WERI-Rb-1 (cell line): Measurements from ENCODE around the gene S100A9.

Experiments used
- DNase-seq: peaks from one replicate; pipeline ENCODE4 v3.0.0-alpha.2; 2020
- H3K27ac ChIP-seq: fragments of 250-450 bp; sonication (Bioruptor Pico); 2 replicates; pipeline ENCODE4 v1.5.1; 2020; ENCODE audit warnings: mild to moderate bottlenecking, moderate library complexity
- H3K27me3 ChIP-seq: fragments of 250-450 bp; sonication (Bioruptor Pico); 2 replicates; pipeline ENCODE4 v1.5.1; 2021; ENCODE audit warnings: mild to moderate bottlenecking, low read depth, moderate library complexity; ENCODE audit not compliant: insufficient read depth, severe bottlenecking
- H3K36me3 ChIP-seq: fragments of 250-450 bp; sonication (Bioruptor Pico); 2 replicates; pipeline ENCODE4 v1.5.1; 2020; ENCODE audit warnings: mild to moderate bottlenecking, moderate library complexity
- H3K4me3 ChIP-seq: 2 replicates; pipeline ENCODE4 v1.5.1; 2011; ENCODE audit warnings: low read depth, mild to moderate bottlenecking, control low read depth, low read length
- H3K9me3 ChIP-seq: fragments of 250-450 bp; sonication (Bioruptor Pico); 2 replicates; pipeline ENCODE4 v1.5.1; 2021; ENCODE audit warnings: mild to moderate bottlenecking, moderate library complexity; ENCODE audit not compliant: severe bottlenecking
- CTCF ChIP-seq: IDR thresholded peaks from 2 replicates; pipeline ENCODE4 v1.5.1; 2011; ENCODE audit warnings: low read depth, mild to moderate bottlenecking, control low read depth, inconsistent platforms, low read length

Gene S100A9

DNA sequence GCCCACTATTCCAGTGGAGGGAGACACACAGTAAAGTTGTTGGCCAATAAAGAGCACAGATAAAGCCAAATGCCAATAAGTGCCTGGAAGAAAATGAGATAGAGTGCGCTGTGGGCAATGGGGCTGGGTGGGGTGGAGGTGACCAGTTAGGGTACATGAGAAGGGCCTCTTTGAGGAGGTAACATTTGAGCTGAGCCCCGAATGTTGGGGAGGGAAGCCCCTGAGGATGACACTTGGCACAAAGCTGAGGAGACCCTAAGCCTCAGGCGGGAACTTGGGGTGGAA, 979 bp downstream of the S100A9 start:
- Histone ChIP-seq H3K27me3 (peaks cover 100% of the 10 kb centered on the region), H3K27ac (no peak overlapping the region), H3K36me3 (no peaks in the 10 kb centered on the region), H3K9me3 (peaks cover 3% of the 10 kb centered on the region), H3K4me3 (no peak overlapping the region)
- peak; percentile 3 for DNase-seq
- no peak for TF ChIP-seq CTCF

- Histone ChIP-seq H3K27ac (no peak overlapping the region), H3K9me3 (peaks cover 3% of the 10 kb centered on the region), H3K4me3 (no peak overlapping the region), H3K27me3 (peaks cover 100% of the 10 kb centered on the region), H3K36me3 (no peaks in the 10 kb centered on the region)
- peak; percentile 11 for DNase-seq
- no peak for TF ChIP-seq CTCF
Observed at GRCh38 chr1:153359241-153359640, 1.6 kb downstream of the S100A9 start.

DNA sequence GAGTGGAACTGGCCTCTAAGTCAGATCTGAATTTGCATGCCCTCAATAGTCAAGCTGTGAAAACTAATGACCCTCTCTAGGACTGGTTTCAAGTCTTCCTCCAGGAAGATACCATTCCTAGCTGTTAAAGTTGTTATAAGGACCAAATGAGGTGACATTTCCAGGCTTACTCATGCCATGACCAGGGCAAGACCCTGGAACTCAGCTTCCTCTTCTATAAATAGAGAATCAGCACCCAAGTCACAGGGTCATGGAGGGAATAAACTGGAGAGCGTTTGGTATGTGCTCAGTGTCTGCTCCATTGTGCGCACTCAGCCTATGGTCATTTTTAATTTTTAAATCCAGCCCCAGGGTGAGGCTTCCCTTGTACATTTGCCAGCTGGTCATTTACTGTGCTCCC, 2.5 kb downstream of the S100A9 start:
- H3K9me3 ChIP-seq, result peaks cover 3% of the 10 kb centered on the region
- H3K27me3 ChIP-seq, result peaks cover 100% of the 10 kb centered on the region
- no peak for DNase-seq
- H3K4me3 ChIP-seq, result no peak overlapping the region
- TF ChIP-seq CTCF, result no peak
- H3K36me3 ChIP-seq, result no peaks in the 10 kb centered on the region
- no peak overlapping the region for H3K27ac ChIP-seq

GRCh38 chr1:153360592-153361479, 3.2 kb downstream of the S100A9 start:
- H3K4me3 ChIP-seq, result no peak overlapping the region
- peaks cover 3% of the 10 kb centered on the region for H3K9me3 ChIP-seq
- no peak overlapping the region for H3K27ac ChIP-seq
- H3K27me3 ChIP-seq, result peaks cover 100% of the 10 kb centered on the region
- TF ChIP-seq CTCF, result no peak
- peak; percentile 10 for DNase-seq
- H3K36me3 ChIP-seq, result no peaks in the 10 kb centered on the region

DNA sequence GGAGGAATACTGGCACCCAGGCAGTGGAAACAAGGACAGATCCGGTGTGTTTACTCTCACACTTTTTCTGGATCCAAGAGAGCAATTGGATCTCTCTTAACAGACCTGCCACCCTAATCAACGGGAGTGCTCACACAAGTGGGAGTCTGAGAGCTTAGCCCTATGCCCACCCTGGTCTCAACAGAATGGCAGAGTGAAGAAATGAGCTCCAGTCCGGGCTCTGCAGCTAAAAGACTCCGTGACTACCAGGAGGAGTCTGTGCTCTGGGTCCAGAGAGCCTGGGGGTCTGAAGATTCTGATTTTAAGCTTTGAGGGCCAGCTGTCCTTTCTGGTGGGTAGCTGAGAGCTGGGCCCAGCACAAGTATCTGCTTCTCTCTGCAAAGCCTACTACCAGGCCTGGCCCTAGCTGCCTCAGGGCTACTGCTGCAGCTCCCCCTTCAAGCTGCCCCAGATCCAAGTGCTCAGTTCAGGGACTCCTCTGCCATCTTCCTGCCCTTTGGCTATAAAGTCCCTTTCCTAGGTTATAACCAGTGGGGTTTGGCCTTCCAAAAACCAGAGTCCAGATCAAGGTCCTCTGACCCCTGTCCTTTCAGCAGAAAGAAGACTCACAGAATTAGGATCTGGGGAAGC, 3.9 kb downstream of the S100A9 start:
- Histone ChIP-seq H3K27me3 (peaks cover 100% of the 10 kb centered on the region), H3K9me3 (peaks cover 3% of the 10 kb centered on the region), H3K4me3 (no peak overlapping the region), H3K27ac (no peak overlapping the region), H3K36me3 (no peaks in the 10 kb centered on the region)
- peak; percentile 5 for DNase-seq
- TF ChIP-seq CTCF, result no peak
